Measurements from ENCODE around the gene R3HDM2. TPM values are rescaled to one million over a fixed set of nuclear protein-coding genes. Genes with fewer than 3 reads are reported as not detected.
"Not testable (repeated sequence)": the region's sequence is repeated elsewhere in the genome, so short reads cannot be mapped to it uniquely, and the experiment has no call there.

R3HDM2 gene
- polyA plus RNA-seq, 1 donor from 2014 or later, result 19.2 TPM

DNA sequence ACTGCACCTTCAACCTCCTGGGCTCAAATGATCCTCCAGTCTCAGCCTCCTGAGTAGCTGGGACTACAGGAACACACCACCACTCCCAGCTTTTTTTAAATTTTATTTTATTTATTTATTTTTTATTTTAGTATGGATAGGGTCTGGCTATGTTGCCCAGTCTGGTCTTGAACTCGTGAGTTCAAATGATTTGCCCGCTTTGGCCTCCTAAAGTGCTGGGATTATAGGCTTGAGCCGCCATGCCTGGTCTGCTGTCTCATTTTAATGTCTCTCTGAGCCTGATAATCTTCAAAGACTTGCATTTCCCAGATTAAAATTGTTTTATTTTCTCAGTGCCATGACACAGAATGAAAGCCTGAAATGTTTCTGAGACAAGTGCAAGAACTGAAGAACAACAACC is 2.5 kb upstream of the R3HDM2 start:
- Mint-ChIP-seq H3K4me3 (no peak overlapping the region), H3K9me3 (no peaks in the 10 kb centered on the region), H3K27ac (no peak overlapping the region), H3K36me3 (no peaks in the 10 kb centered on the region), H3K27me3 (no peaks in the 10 kb centered on the region), H3K4me1 (peaks cover 18 to 22% (median 21%) of the 10 kb centered on the region in 3 donors)

DNA sequence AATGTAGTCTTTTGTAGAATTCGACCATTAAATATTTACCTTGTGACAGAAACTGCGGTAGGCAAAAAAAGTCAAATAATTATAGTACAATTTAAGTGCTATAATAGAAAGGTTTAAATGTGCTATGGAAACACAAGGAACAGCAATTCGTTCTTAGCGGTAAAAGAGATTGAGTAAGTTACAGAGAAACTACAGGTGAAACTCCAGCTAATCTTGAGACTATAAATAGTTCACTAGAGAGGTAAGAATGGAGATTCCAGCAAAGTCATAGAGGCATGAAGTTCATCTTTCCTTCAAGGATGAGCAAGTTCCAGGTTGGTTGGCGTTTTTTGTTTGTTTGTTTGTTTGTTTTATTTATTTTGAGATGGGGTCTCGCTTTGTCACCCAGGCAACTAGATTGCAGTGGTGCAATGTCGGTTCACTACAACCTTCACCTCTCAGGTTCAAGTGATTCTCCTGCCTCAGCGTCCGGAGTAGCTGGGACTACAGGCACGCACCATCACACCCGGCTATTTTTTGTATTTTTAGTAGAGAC is 878 bp upstream of the R3HDM2 start:
- Mint-ChIP-seq H3K27ac (peak overlapping the region; percentile 99), H3K36me3 (peaks cover 4% of the 10 kb centered on the region), H3K9me3 (no peaks in the 10 kb centered on the region), H3K4me3 (peak overlapping the region; percentile 89 to 96 (median 96)), H3K4me1 (peaks cover 21 to 26% (median 21%) of the 10 kb centered on the region in 3 donors), H3K27me3 (no peaks in the 10 kb centered on the region)

DNA sequence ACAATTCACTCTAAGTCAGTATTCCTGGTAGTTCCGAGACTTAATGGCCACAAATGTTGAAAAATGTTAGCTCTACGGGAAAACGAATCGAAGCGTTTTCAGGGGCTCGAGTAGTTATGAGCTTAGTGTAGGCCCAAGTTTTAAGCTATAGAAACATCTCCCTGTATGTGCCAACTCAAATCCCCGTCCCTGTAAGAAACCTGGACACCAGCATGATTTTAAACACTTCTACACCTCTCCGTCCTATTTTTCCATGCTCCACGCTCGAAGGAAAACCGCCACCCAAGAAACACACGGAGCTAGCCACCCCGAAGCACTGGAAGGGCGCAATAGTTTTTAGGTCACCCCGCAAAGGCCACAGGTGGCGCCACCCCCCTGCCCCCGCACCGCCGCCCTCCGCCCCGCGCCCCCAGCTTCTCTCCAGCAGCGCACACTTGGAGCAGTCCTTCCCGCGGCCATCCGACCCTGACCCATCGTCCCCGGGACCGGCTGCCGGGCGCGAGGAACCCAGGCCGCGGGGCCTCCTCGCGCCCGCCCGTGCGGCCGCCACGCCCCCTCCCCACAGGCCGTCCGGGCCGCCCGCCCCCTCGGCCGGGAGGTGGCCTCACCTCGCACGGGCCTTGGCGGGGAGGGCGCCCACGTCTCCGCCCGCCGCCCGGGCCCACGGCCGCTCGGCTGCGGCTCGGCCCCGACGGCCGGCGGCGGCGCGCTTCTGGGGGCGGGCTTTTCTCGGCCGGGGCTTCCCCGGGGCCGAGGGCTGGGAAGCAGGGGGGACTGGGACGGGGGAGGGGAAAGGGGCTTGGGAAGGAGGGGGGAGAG is 522 bp downstream of the R3HDM2 start:
- H3K4me1 Mint-ChIP-seq, result peaks cover 21 to 34% (median 26%) of the 10 kb centered on the region in 3 donors

DNA sequence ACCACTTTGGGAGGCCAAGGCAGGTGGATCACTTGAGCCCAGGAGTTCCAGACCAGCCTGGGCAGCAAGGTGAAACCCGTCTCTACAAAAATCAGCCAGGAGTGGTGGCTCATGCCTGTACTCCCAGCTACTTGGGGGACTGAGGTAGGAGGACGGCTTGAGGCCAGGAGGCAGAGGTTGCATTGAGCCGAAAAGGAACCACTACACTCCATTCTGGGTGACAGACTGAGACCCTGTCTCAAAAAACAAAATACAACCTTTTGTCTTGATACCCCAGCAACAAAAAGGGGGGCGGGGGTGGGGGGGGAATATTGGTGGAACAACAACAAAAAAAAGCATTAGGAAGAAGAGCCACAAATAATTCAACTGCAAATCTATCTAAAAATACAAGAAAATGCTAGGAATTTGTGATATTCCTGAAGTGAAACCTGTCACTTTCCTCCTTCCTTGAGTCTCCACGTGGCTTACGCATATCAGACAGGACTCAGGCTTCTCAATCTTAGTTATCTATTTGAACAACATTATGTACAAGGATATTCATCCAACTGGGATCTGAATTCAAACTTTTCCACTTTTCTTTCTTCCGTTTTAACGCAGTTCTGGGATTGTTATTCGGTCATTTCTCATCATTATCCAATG is 1.3 kb downstream of the R3HDM2 start:
- Mint-ChIP-seq H3K9me3 (no peaks in the 10 kb centered on the region), H3K27ac (peak overlapping the region; percentile 93 to 99 (median 97)), H3K36me3 (peaks cover 7% of the 10 kb centered on the region), H3K27me3 (no peaks in the 10 kb centered on the region), H3K4me1 (peaks cover 21 to 35% (median 26%) of the 10 kb centered on the region in 3 donors), H3K4me3 (peak overlapping the region; percentile 85 to 98 (median 95))

More for the DNA sequence above, 522 bp downstream of the R3HDM2 start:
- Mint-ChIP-seq H3K27ac (peak overlapping the region; percentile 99), H3K27me3 (no peaks in the 10 kb centered on the region), H3K9me3 (no peaks in the 10 kb centered on the region), H3K36me3 (peaks cover 7% of the 10 kb centered on the region), H3K4me3 (peak overlapping the region; percentile 96 to 98 (median 96))

DNA sequence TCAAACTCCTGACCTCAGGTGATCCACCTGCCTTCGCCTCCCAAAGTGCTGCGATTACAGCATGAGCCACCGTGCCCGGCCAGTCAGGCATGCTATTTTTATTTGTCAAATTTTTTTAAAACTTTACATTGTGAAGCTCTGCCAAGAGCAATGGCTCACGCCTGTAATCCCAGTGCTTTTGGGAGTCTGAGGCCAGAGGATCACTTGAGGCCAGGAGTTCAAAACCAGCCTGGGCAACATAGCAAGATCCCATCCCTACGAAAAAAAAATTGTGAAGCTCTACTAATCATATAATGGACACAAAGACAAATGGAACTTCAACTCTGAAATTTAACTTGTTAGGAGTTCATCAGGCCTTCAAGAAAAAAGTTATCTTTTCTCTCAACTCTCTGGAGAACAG is 1.9 kb downstream of the R3HDM2 start:
- H3K9me3 Mint-ChIP-seq, result peaks cover 0 to 2% (median 0%) of the 10 kb centered on the region in 3 donors
- H3K4me1 Mint-ChIP-seq, result peaks cover 26 to 37% (median 28%) of the 10 kb centered on the region in 3 donors
- peaks cover 7% of the 10 kb centered on the region for H3K36me3 Mint-ChIP-seq
- H3K27ac Mint-ChIP-seq, result peak overlapping the region; percentile 86 to 97 (median 93)
- peak overlapping the region; percentile 85 to 96 (median 90) for H3K4me3 Mint-ChIP-seq
- no peaks in the 10 kb centered on the region for H3K27me3 Mint-ChIP-seq

DNA sequence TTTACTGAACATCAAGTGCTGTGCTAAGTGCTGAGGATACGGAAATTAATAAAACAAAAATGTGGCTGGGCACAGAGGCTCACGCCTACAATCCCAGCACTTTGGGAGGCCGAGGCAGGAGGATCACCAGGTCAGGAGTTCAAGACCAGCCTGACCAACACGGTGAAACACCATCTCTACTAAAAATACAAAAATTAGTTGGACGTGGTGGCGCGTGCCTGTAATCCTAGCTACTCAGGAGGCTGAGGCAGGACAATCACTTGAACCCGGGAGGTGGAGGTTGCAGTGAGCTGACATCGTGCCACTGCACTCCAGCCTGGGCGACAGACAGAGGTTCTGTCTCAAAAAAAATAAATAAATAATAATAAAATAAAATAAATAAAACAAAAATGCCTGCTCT is 3.9 kb downstream of the R3HDM2 start:
- Mint-ChIP-seq H3K4me1 (peaks cover 29 to 44% (median 31%) of the 10 kb centered on the region in 3 donors), H3K27ac (peak overlapping the region in 1 of 3 donors; percentile 74), H3K4me3 (peak overlapping the region in 1 of 4 donors; percentile 19)
- H3K27me3 Mint-ChIP-seq, H3K9me3 Mint-ChIP-seq, H3K36me3 Mint-ChIP-seq: not testable (repeated sequence)

DNA sequence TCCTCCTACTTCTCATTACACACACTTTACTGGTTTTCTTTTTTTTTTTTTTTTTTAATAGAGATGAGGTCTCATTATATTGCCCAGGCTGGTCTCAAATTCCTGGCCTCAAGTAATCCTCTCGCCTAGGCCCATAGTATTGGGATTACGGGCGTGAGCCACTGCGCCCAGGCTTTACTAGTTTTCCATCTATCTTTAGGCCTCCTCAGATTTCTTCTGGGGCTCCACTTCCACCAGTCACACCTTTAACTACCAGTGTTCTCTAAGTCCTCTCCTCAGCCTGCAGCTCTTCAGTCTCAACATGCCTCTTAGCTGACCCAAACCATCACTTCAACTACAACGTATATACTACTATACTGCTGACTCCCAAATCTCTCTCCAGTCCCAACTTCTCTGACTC is 10.4 kb downstream of the R3HDM2 start:
- H3K4me3 Mint-ChIP-seq, result no peak overlapping the region
- peak overlapping the region in 1 of 3 donors; percentile 31 for H3K27ac Mint-ChIP-seq
- no peaks in the 10 kb centered on the region for H3K27me3 Mint-ChIP-seq
- peaks cover 3% of the 10 kb centered on the region for H3K36me3 Mint-ChIP-seq
- H3K4me1 Mint-ChIP-seq, result peaks cover 22 to 43% (median 35%) of the 10 kb centered on the region in 3 donors
- peaks cover 0 to 2% (median 0%) of the 10 kb centered on the region in 3 donors for H3K9me3 Mint-ChIP-seq

DNA sequence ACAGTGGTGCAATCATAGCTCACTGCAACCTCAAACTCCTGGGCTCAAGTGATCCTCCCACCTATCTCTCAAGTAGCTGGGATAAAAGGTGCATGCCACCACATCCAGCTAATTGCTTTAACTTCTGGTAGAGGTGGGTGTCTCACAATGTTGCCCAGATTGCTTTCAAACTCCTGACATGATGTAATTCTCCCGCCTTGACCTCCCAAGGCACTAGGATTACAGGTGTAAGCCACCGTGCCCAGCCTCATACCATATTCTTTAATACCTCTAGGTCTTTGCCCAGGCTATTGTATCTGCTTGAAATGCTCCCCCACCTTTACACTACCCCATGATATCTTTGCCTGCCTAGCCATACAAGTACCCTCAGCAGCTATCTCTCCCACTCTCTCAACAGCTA is 11.3 kb downstream of the R3HDM2 start:
- H3K27ac Mint-ChIP-seq, result no peak overlapping the region
- H3K27me3 Mint-ChIP-seq, result no peaks in the 10 kb centered on the region
- peaks cover 3% of the 10 kb centered on the region for H3K36me3 Mint-ChIP-seq
- no peak overlapping the region for H3K4me3 Mint-ChIP-seq
- peaks cover 22 to 48% (median 38%) of the 10 kb centered on the region in 3 donors for H3K4me1 Mint-ChIP-seq
- H3K9me3 Mint-ChIP-seq, result peaks cover 0 to 2% (median 0%) of the 10 kb centered on the region in 3 donors

DNA sequence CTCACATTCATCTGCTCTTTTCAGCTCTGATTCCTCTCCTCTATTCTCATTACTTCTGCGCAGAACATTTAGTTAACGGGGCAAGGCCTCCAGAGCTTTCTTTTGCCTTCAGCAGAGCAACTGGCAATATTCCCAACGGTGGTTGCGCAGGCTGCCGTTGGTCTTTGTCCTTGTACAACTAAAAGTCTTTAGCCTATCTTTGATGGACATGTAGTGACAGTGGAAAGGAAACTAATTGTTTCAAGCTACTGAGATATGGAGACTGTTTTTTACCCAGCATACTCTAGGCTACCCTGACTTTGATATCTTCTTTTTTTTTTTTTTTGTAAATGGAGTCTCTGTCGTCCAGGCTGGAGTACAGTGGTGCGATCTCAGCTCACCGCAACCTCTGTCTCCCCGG is 12.6 kb downstream of the R3HDM2 start:
- no peak overlapping the region for H3K27ac Mint-ChIP-seq
- H3K4me1 Mint-ChIP-seq, result peaks cover 22 to 45% (median 36%) of the 10 kb centered on the region in 3 donors
- no peaks in the 10 kb centered on the region for H3K27me3 Mint-ChIP-seq

DNA sequence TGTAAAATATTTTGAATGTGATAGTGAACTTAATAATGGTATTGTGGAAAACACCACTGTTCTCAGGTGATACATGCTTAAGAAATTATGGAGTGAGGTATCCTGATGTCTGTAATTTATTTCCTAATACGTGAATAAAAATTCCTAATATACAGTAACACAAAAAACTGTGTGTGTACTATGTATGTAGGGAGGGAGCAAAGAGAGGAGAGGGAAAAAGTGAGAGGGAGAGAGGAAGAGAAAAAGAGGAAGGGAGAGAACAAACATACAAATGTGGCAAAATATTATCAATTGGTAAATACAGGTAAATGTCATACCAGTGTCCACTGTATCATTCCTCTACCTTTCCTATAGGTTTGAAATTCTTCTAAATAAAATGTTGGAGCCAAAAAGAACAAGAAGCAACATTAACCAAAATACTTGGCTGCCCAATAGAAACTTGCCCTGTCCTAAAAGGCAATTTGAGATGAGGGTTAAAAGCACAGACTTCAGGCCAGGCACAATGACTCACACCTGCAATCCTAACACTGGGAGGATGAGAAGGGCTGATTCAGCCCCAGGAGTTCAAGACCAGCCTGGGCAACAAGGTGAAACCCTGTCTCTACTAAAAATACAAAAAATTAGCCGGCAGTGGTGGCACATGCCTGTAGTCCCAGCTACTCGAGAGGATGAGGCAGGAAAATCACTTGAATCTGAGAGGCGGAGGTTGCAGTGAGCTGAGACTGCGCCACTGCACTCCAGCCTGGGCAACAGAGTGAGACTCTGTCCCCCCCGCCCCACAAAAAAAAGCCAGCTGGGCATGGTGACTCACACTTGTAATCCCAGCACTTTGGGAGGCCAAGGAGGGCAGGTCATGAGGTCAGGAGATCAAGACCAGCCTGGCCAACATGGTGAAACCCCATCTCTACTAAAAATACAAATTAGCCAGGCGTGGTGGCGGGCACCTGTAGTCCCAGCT is 14.5 kb downstream of the R3HDM2 start:
- Mint-ChIP-seq H3K36me3 (no peaks in the 10 kb centered on the region), H3K4me3 (no peak overlapping the region), H3K4me1 (peaks cover 21 to 46% (median 33%) of the 10 kb centered on the region in 3 donors), H3K9me3 (no peaks in the 10 kb centered on the region), H3K27me3 (no peaks in the 10 kb centered on the region), H3K27ac (no peak overlapping the region)

More for the DNA sequence above, 12.6 kb downstream of the R3HDM2 start:
- H3K36me3 Mint-ChIP-seq, result peaks cover 3% of the 10 kb centered on the region
- peak overlapping the region in 1 of 4 donors; percentile 22 for H3K4me3 Mint-ChIP-seq
- no peaks in the 10 kb centered on the region for H3K9me3 Mint-ChIP-seq

DNA sequence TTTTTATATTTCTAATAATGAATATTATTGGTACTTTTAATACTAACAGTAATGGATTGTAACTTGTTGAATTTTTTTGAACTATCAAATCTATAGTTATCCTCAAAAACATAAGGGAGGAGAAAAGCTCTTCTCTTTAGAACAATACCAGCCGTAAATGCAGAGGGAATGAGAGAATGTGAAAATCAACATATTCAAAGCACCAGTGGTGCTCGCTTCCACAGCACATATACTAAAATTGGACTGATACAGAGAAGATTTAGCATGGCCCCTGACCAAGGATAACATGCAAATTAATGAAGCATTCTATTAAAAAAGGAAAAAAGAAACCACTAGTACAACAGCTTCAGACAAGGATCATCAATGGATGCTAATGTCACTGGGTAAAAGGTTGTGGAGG is 15.8 kb downstream of the R3HDM2 start:
- H3K4me3 Mint-ChIP-seq, result no peak overlapping the region
- H3K4me1 Mint-ChIP-seq, result peaks cover 17 to 43% (median 29%) of the 10 kb centered on the region in 3 donors
- no peaks in the 10 kb centered on the region for H3K27me3 Mint-ChIP-seq
- H3K27ac Mint-ChIP-seq, result peak overlapping the region in 1 of 3 donors; percentile 32
- no peaks in the 10 kb centered on the region for H3K36me3 Mint-ChIP-seq
- no peaks in the 10 kb centered on the region for H3K9me3 Mint-ChIP-seq

DNA sequence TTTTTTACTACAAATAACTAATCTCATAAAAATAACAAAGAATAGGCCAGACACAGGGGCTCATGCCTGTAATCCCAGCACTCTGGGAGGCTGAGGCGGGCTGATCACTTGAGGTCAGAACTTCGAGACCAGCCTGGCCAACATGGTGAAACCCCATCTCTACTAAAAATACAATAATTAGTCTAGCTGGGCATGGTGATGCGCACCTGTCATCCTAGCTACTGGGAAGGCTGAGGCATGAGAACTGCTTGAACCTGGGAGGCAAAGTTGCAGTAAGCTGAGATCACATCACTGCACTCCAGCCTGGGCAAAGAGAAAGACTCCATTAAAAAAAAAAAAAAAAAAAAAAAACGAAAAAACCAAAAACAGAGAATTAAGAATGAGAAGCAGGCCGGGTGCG is 16.7 kb downstream of the R3HDM2 start:
- H3K27ac Mint-ChIP-seq, H3K9me3 Mint-ChIP-seq, H3K27me3 Mint-ChIP-seq, H3K36me3 Mint-ChIP-seq, H3K4me3 Mint-ChIP-seq: not testable (repeated sequence)
- peaks cover 15 to 39% (median 25%) of the 10 kb centered on the region in 3 donors for H3K4me1 Mint-ChIP-seq

DNA sequence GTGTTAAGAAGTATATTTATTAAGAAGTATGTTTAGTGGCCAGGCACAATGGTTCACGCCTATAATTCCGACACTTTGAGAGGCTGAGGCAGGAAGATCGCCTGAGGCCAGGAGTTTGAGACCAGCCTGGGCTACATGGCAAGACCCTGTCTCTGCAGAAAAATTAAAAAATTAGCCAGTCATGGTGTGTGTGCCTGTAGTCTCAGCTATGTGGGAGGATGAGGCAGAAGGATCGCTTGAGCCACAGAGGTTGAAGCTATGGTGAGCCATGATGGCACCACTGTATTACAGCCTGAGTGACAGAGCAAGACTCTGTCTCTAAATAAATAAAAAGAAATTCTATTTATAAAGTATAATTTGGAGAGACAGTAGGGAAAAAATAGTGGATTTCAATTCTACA is 20.3 kb downstream of the R3HDM2 start:
- Mint-ChIP-seq H3K4me3 (no peak overlapping the region), H3K9me3 (no peaks in the 10 kb centered on the region), H3K4me1 (peaks cover 3 to 20% (median 18%) of the 10 kb centered on the region in 3 donors), H3K36me3 (no peaks in the 10 kb centered on the region), H3K27me3 (no peaks in the 10 kb centered on the region), H3K27ac (peak overlapping the region in 1 of 3 donors; percentile 46)

DNA sequence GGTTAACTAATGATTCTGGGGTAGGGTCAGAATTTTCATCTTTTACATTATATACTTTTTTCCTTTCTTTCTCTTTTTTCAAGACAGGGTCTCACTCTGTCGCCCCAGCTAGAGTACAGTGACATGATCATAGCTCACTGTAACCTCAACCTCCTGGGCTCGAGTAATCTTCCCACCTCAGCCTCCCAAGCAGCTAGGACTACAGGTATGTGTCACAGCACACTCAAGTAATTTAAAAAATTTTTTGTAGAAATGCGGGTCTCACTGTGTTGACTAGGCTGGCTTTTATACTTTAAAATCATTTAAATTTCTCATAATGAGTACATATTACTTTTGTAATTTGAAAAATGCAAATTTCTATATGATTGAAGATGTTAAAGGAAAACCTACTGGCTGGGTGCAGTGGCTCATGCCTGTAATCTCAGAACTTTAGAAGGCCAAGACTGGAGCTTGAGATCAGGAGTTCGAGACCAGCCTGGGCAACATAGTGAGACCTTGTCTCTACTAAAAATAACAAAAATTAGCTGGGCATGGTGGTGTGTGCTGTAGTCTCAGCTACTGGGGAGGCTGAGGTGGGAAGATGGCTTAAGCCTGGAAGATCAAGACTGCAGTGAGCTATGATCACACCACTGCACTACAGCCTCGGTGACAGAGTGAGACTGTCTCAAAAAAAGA is 25.7 kb downstream of the R3HDM2 start:
- Mint-ChIP-seq H3K27ac (no peak overlapping the region), H3K9me3 (no peaks in the 10 kb centered on the region), H3K36me3 (no peaks in the 10 kb centered on the region), H3K27me3 (no peaks in the 10 kb centered on the region), H3K4me1 (peaks cover 4 to 8% (median 5%) of the 10 kb centered on the region in 3 donors), H3K4me3 (no peak overlapping the region)

All from IgD-negative memory B cell (primary cell).